Spleen (tissue), 11 donors: ENCODE measurements around the gene SDF2L1. TPM values are rescaled to one million over a fixed set of nuclear protein-coding genes. Genes with fewer than 3 reads are reported as not detected.

Experiments used
- DNase-seq: peaks from one replicate; pipeline ENCODE4 v3.0.0-alpha.2; 2020
- H3K27ac ChIP-seq, 8 donors: fragments of 200-600 bp; sonication (generic) in 7 of 8; 1 replicate in 4 of 8; 2 replicates in 4 of 8; pipeline versions ENCODE4 v1.5.0 to v1.8.0; 2016 to 2021; ENCODE audit warnings: inconsistent platforms in 4 of 8, mild to moderate bottlenecking in 4 of 8, moderate library complexity in 1 of 8
- H3K27me3 ChIP-seq, 7 donors: fragments of 200-600 bp; sonication (generic) in 6 of 7; replicated peaks in 1 of 7; 1 replicate in 4 of 7; 2 replicates in 3 of 7; pipeline versions ENCODE4 v1.5.0 to v1.8.0; 2016 to 2021; ENCODE audit warnings: inconsistent platforms in 3 of 7, mild to moderate bottlenecking in 1 of 7
- H3K36me3 ChIP-seq, 6 donors: fragments of 200-600 bp; sonication (generic) in 5 of 6; 1 replicate in 4 of 6; 2 replicates in 2 of 6; pipeline versions ENCODE4 v1.5.0 to v1.8.0; 2016 to 2021; ENCODE audit warnings: inconsistent platforms in 2 of 6
- H3K4me1 ChIP-seq, 6 donors: fragments of 200-600 bp; sonication (generic) in 5 of 6; 1 replicate in 3 of 6; 2 replicates in 3 of 6; pipeline versions ENCODE4 v1.5.0 to v1.8.0; 2016 to 2021; ENCODE audit warnings: inconsistent platforms in 3 of 6
- H3K4me3 ChIP-seq, 8 donors: fragments of 200-600 bp; sonication (generic) in 7 of 8; 1 replicate in 4 of 8; 2 replicates in 4 of 8; pipeline versions ENCODE4 v1.5.0 to v1.8.0; 2016 to 2021; ENCODE audit warnings: inconsistent platforms in 4 of 8, mild to moderate bottlenecking in 4 of 8, moderate library complexity in 2 of 8
- H3K9me3 ChIP-seq, 8 donors: fragments of 200-600 bp; sonication (generic) in 7 of 8; 1 replicate in 4 of 8; 2 replicates in 4 of 8; pipeline versions ENCODE4 v1.5.0 to v1.8.0; 2016 to 2021; ENCODE audit warnings: inconsistent platforms in 4 of 8
- POLR2A ChIP-seq, 3 donors: fragments of 450-650 bp; IDR thresholded peaks; one replicate each; pipeline ENCODE4 v1.5.1; 2017; ENCODE audit warnings: antibody characterized with exemption in 3 of 3, mild to moderate bottlenecking in 1 of 3
- POLR2AphosphoS5 ChIP-seq, 3 donors: sonication (generic); formaldehyde crosslinking; IDR thresholded peaks; one replicate each; pipeline ENCODE4 v1.5.1; 2017; ENCODE audit warnings: antibody characterized with exemption in 3 of 3
- WGBS, 5 donors: extraction: QIAGEN DNeasy Blood & Tissue Kit in 3 of 5; methylation state at CpG; one replicate each; pipeline versions ENCODE4 v1.1.5 to v1.1.7; 2013 to 2018; 5-methylcytosine and 5-hydroxymethylcytosine counted together
- intact Hi-C: fragments of 100-400 bp; cut with DNase I; formaldehyde crosslinking; loops from one replicate; pipeline ENCODE4 v1.15.0; 2023; ENCODE audit warnings: low total_unique reads
- polyA plus RNA-seq, 3 donors: library from polyadenylated mRNA; stranded (reverse); fragments of 200-250 nt; gene quantifications; one replicate each; pipeline ENCODE4 v1.2.1, GENCODE V29; 2013
- total RNA-seq, 7 donors: library from RNA; depleted of rRNA in 3 of 7; stranded (reverse); fragments of >200 nt in 3 of 7; fragmentation: NEBNext Ultra II Directional in 4 of 7; extraction: Animal tissue kit (Norgen Biotek cat#: 25700) in 4 of 7; gene quantifications; one replicate each; pipeline versions ENCODE4 v1.1.0 to v1.2.1, GENCODE V29; 2016 to 2021
- TF ChIP-seq, protein P1 (sequence below), 11 experiments: fragments of 200-600 bp in 7 of 11; fragments of 450-650 bp in 4 of 11; sonication (generic) in 4 of 11; IDR thresholded peaks in 8 of 11; conservative IDR thresholded peaks in 3 of 11; 1 replicate in 7 of 11; 2 replicates in 4 of 11; pipeline versions ENCODE4 v1.4.0 to v1.8.0; 2016 to 2021; ENCODE audit warnings: antibody characterized with exemption in 11 of 11, inconsistent platforms in 4 of 11, mild to moderate bottlenecking in 1 of 11
- donor health status: healthy with polysubstance abuse.
- donor health status: DM: no; HTN: no; CAD: no; lungs with moderate emphysema.
- donor health status: DM: no; HTN: no; CAD: no.
- donor health status: Bipolar disorder and iron deficiency.
- donor health status: healthy.
- donor health status: DM: no; HTN: no; CAD: no.
- donor health status: DM: yes; HTN: yes; CAD: no.

SDF2L1 gene
- total and polyA plus RNA-seq, 10 donors = 16.6 to 51.9 (median 35.6) TPM

DNA sequence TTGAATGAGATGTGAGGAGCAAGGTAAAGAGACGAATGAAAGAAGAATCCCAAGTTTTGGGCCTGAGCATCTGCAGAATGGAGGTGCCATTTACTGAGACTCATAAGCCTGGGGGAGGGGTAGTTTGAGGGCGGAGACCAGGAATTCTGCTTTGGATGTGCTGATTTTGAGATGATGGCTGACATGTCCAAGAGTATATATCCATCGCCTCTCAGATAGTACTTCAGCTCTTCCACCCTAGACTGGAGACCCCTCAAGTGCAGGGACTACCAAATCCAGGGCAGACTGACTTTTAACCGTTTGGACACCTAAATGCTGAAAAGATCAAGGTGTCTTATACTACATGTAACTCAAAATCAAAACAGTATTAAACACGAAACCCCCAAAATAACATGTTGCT is 1.3 kb upstream of the SDF2L1 start:
- Histone ChIP-seq H3K4me3 (peak overlapping the region in 1 of 8 donors; percentile 82), H3K9me3 (no peaks in the 10 kb centered on the region), H3K4me1 (peaks cover 10 to 32% (median 23%) of the 10 kb centered on the region in 6 donors), H3K27ac (no peak overlapping the region), H3K27me3 (no peaks in the 10 kb centered on the region), H3K36me3 (peaks cover 0 to 25% (median 13%) of the 10 kb centered on the region in 6 donors)
- intact Hi-C loops = no loop called here
- TF ChIP-seq POLR2AphosphoS5 (IDR thresholded peaks at IDR 0.05) = no peak
- TF ChIP-seq, protein P1, sequence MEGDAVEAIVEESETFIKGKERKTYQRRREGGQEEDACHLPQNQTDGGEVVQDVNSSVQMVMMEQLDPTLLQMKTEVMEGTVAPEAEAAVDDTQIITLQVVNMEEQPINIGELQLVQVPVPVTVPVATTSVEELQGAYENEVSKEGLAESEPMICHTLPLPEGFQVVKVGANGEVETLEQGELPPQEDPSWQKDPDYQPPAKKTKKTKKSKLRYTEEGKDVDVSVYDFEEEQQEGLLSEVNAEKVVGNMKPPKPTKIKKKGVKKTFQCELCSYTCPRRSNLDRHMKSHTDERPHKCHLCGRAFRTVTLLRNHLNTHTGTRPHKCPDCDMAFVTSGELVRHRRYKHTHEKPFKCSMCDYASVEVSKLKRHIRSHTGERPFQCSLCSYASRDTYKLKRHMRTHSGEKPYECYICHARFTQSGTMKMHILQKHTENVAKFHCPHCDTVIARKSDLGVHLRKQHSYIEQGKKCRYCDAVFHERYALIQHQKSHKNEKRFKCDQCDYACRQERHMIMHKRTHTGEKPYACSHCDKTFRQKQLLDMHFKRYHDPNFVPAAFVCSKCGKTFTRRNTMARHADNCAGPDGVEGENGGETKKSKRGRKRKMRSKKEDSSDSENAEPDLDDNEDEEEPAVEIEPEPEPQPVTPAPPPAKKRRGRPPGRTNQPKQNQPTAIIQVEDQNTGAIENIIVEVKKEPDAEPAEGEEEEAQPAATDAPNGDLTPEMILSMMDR (IDR thresholded peaks at IDR 0.05 in 8 of 11, conservative IDR thresholded peaks at IDR 0.05 in 3 of 11) = no peak
- TF ChIP-seq POLR2A (IDR thresholded peaks at IDR 0.05) = no peak
- no peak for DNase-seq
- WGBS, 5 donors = 90 to 92% (median 90%) methylated on average over 5 of the region's 5 CpGs

GRCh38 chr22:21641417-21641788 is 699 bp upstream of the SDF2L1 start:
- Histone ChIP-seq H3K4me3 (peak overlapping the region; percentile 24 to 91 (median 78)), H3K4me1 (peaks cover 10 to 36% (median 26%) of the 10 kb centered on the region in 6 donors), H3K27ac (peak overlapping the region in 6 of 8 donors; percentile 2 to 88 (median 82)), H3K9me3 (no peaks in the 10 kb centered on the region), H3K36me3 (peaks cover 0 to 31% (median 13%) of the 10 kb centered on the region in 6 donors), H3K27me3 (no peaks in the 10 kb centered on the region)
- DNase-seq = no peak
- intact Hi-C loops = no loop called here
- TF ChIP-seq POLR2AphosphoS5 (IDR thresholded peaks at IDR 0.05) (no peak), POLR2A (IDR thresholded peaks at IDR 0.05) (no peak)
- TF ChIP-seq, protein P1 (IDR thresholded peaks at IDR 0.05 in 8 of 11, conservative IDR thresholded peaks at IDR 0.05 in 3 of 11) = no peak
- 6 to 31% (median 9%) methylated on average over 3 to 9 of the region's 9 CpGs for WGBS, 5 donors

DNA sequence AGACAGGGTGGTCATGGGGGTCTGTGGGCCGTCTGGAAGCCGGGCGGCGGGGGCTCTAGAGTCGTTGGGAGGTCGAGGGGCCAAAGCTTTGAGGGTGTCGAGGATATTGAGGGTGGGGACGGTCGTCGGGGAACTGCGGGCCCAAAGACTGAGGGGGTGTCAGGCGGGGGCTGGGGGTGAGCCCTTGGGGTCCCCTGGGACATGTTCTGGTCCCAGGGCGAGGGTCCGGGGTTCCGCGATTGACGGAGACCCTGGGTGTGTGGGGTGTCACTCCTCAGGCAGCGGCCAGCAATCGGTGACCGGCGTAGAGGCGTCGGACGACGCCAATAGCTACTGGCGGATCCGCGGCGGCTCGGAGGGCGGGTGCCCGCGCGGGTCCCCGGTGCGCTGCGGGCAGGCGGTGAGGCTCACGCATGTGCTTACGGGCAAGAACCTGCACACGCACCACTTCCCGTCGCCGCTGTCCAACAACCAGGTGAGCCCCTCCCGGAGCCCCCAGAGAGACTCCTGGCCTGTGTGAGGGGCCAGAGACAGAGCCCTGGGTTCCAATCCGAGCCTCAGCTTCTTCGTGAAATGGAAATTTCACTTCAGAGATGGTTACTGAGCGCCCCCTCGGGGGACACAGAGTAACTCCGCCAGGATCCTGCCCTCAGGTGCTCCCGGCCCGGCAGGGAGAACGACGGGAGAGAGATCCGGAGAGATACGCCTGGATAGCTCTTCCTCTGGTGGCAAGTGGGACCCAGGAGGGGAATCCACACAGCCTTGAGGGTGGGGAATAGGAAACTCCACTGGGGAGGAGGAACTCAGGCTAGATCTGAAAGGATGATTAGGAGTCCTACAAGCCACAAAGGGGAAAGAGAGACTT is 714 bp downstream of the SDF2L1 start:
- H3K27ac ChIP-seq = peak overlapping the region in 7 of 8 donors; percentile 51 to 88 (median 81)
- no peaks in the 10 kb centered on the region for H3K27me3 ChIP-seq
- peaks cover 10 to 45% (median 33%) of the 10 kb centered on the region in 6 donors for H3K4me1 ChIP-seq
- peak; percentile 87 for DNase-seq
- WGBS, 5 donors = 1% methylated on average over 30 to 56 of the region's 56 CpGs
- intact Hi-C loops = no loop called here
- TF ChIP-seq POLR2AphosphoS5 (IDR thresholded peaks at IDR 0.05) = no peak
- TF ChIP-seq POLR2A (IDR thresholded peaks at IDR 0.05) = no peak
- TF ChIP-seq, protein P1 (IDR thresholded peaks at IDR 0.05 in 8 of 11, conservative IDR thresholded peaks at IDR 0.05 in 3 of 11) = peak in 9 of 11 experiments; percentile 48 to 80 (median 61)
- H3K9me3 ChIP-seq = no peaks in the 10 kb centered on the region
- H3K36me3 ChIP-seq = peaks cover 0 to 31% (median 13%) of the 10 kb centered on the region in 6 donors
- peak overlapping the region; percentile 73 to 91 (median 78) for H3K4me3 ChIP-seq
